Loucy (cell line): ENCODE results near the gene ITPKB.

Source experiments
- CTCF ChIP-seq: fragments of 200-600 bp; sonication (generic); conservative IDR thresholded peaks from 2 replicates; pipeline ENCODE4 v1.5.1; 2014; ENCODE audit warnings: mild to moderate bottlenecking, antibody characterized with exemption, low read length
- EZH2phosphoT487 ChIP-seq: fragments of 200-600 bp; IDR thresholded peaks from 2 replicates; pipeline ENCODE4 v1.6.1; 2018; ENCODE audit warnings: antibody characterized with exemption, mild to moderate bottlenecking, moderate library complexity, borderline replicate concordance

GRCh38 chr1:226712742-226713419 is 26.2 kb downstream of the ITPKB start:
- TF ChIP-seq EZH2phosphoT487, result no peak
- no peak for TF ChIP-seq CTCF
